HG02642 (cell line): ENCODE data around the gene GANAB.
"Not testable (repeated sequence)": the region's sequence is repeated elsewhere in the genome, so short reads cannot be mapped to it uniquely, and the experiment has no call there.

Experiments used
- ATAC-seq: cut with Tn5 transposase; IDR thresholded peaks from one replicate; pipeline ENCODE4 v1.9.1; 2021; ENCODE audit warnings: mild to moderate bottlenecking; ENCODE audit not compliant: unreplicated experiment, poor library complexity

The GANAB gene

GRCh38 chr11:62627713-62628112 is 18.7 kb downstream of the GANAB start:
- no peak for ATAC-seq

GRCh38 chr11:62622476-62623089 is 23.8 kb downstream of the GANAB start:
- ATAC-seq: no peak

- peak; percentile 96 for ATAC-seq
Measured at GRCh38 chr11:62621567-62622470, 24.6 kb downstream of the GANAB start, which contains the start of gene B3GAT3. TSS of gene B3GAT3 (minus strand) at chr11:62621986. CDS start at chr11:62621947, 39 bp downstream.

GRCh38 chr11:62621027-62621566 is 25.3 kb downstream of the GANAB start:
- ATAC-seq: no peak

GRCh38 chr11:62616957-62617356 is 29.5 kb downstream of the GANAB start:
- not testable (repeated sequence) for ATAC-seq

GRCh38 chr11:62615521-62615920 is 30.9 kb downstream of the GANAB start:
- ATAC-seq: no peak

- ATAC-seq: no peak
Measured at GRCh38 chr11:62614275-62614674, 32.1 kb downstream of the GANAB start.

GRCh38 chr11:62613291-62613778 is 33.1 kb downstream of the GANAB start:
- no peak for ATAC-seq

GRCh38 chr11:62612366-62613290 is 33.8 kb downstream of the GANAB start, which contains the start of the genes EML3 and ROM1:
TSS of gene EML3 (minus strand) at chr11:62612775. CDS start at chr11:62612457, 318 bp downstream.
TSS of gene ROM1 (plus strand) at chr11:62613257. CDS start at chr11:62613282, 25 bp downstream.
- ATAC-seq: peak; percentile 72

GRCh38 chr11:62611705-62612365 is 34.6 kb downstream of the GANAB start:
- ATAC-seq: peak; percentile 22

GRCh38 chr11:62610814-62611704 is 35.4 kb downstream of the GANAB start:
- ATAC-seq: no peak

- ATAC-seq: no peak
Measured at GRCh38 chr11:62610403-62610802, 36.0 kb downstream of the GANAB start.

- ATAC-seq: no peak
Measured at GRCh38 chr11:62608776-62609175, 37.6 kb downstream of the GANAB start.

GRCh38 chr11:62607714-62608113 is 38.7 kb downstream of the GANAB start:
- ATAC-seq: no peak

GRCh38 chr11:62605902-62606301 is 40.5 kb downstream of the GANAB start:
- no peak for ATAC-seq

GRCh38 chr11:62605467-62605866 is 40.9 kb downstream of the GANAB start:
- no peak for ATAC-seq

GRCh38 chr11:62604460-62605120 is 41.8 kb downstream of the GANAB start:
- no peak for ATAC-seq

- no peak for ATAC-seq
Measured at GRCh38 chr11:62603776-62604299, 42.6 kb downstream of the GANAB start.
